SU-DHL-6 (cell line): ENCODE measurements around the gene BUD23.
A peak's percentile ranks its signal among the peaks of the same experiment; 100 is the strongest.

Source experiments
- H2AFZ ChIP-seq: fragments of 200-600 bp; sonication (generic); 2 replicates; pipeline ENCODE4 v1.6.1; 2014; ENCODE audit warnings: low read depth, mild to moderate bottlenecking, moderate library complexity, mixed read lengths, antibody characterized with exemption, low read length; ENCODE audit not compliant: severe bottlenecking
- H3F3A ChIP-seq: fragments of 200-600 bp; shearing (Covaris generic); 2 replicates; pipeline ENCODE4 v1.6.0; 2016; ENCODE audit warnings: antibody characterized with exemption, mild to moderate bottlenecking; ENCODE audit not compliant: insufficient read depth
- H3K27ac ChIP-seq: fragments of 200-600 bp; sonication (generic); 2 replicates; pipeline ENCODE4 v1.5.1; 2016; ENCODE audit warnings: low read depth, mild to moderate bottlenecking, low read length, moderate library complexity, mixed read lengths
- H3K27me3 ChIP-seq: fragments of 200-600 bp; sonication (generic), shearing (Covaris generic); 2 replicates; pipeline ENCODE4 v1.6.0; 2014; ENCODE audit warnings: mild to moderate bottlenecking, low read length
- H3K36me3 ChIP-seq: fragments of 200-600 bp; sonication (generic); 2 replicates; pipeline ENCODE4 v1.6.1; 2014; ENCODE audit warnings: mild to moderate bottlenecking, low read length, mixed read lengths
- H3K4me2 ChIP-seq: fragments of 300-600, 200-600 bp; shearing (Covaris generic), sonication (generic); 2 replicates; pipeline ENCODE4 v1.6.0; 2014; ENCODE audit warnings: low read length, low read depth, mild to moderate bottlenecking; ENCODE audit not compliant: poor library complexity, severe bottlenecking
- H3K4me3 ChIP-seq: fragments of 200-600 bp; sonication (generic); 2 replicates; pipeline ENCODE4 v1.5.1; 2014; ENCODE audit warnings: antibody characterized with exemption, low read length, mild to moderate bottlenecking, mixed read lengths; ENCODE audit not compliant: insufficient read depth, poor library complexity, severe bottlenecking
- H3K79me2 ChIP-seq: fragments of 200-600 bp; sonication (generic); 2 replicates; pipeline ENCODE4 v1.6.1; 2014; ENCODE audit warnings: mild to moderate bottlenecking, low read length, moderate library complexity; ENCODE audit not compliant: insufficient read depth
- H3K9ac ChIP-seq: fragments of 200-600 bp; sonication (generic); 2 replicates; pipeline ENCODE4 v1.7.0; 2014; ENCODE audit warnings: mild to moderate bottlenecking, low read length
- H3K9me2 ChIP-seq: fragments of 200-600 bp; sonication (generic); replicated peaks from 2 replicates; pipeline ENCODE4 v1.6.1; 2014; ENCODE audit warnings: low read length; ENCODE audit not compliant: insufficient read depth
- H3K9me3 ChIP-seq: fragments of 200-600 bp; sonication (generic); 2 replicates; pipeline ENCODE4 v1.6.1; 2014; ENCODE audit warnings: low read length, mixed read lengths; ENCODE audit not compliant: insufficient read depth
- H4K20me1 ChIP-seq: fragments of 200-600 bp; sonication (generic); 2 replicates; pipeline ENCODE4 v1.6.1; 2014; ENCODE audit warnings: low read depth, mild to moderate bottlenecking, antibody characterized with exemption, low read length, moderate library complexity, mixed read lengths
- CTCF ChIP-seq: fragments of 200-600 bp; sonication (generic); IDR thresholded peaks from one replicate; pipeline ENCODE4 v1.5.1; 2017; ENCODE audit warnings: antibody characterized with exemption, mild to moderate bottlenecking, low read length, moderate library complexity; ENCODE audit not compliant: insufficient read depth, poor library complexity, severe bottlenecking
- EZH2phosphoT487 ChIP-seq: fragments of 200-600 bp; sonication (generic), shearing (Covaris generic); conservative IDR thresholded peaks from 2 replicates; pipeline ENCODE4 v1.6.1; 2018; ENCODE audit warnings: mild to moderate bottlenecking, antibody characterized with exemption, low read length, moderate library complexity, mixed read lengths

The BUD23 gene

DNA sequence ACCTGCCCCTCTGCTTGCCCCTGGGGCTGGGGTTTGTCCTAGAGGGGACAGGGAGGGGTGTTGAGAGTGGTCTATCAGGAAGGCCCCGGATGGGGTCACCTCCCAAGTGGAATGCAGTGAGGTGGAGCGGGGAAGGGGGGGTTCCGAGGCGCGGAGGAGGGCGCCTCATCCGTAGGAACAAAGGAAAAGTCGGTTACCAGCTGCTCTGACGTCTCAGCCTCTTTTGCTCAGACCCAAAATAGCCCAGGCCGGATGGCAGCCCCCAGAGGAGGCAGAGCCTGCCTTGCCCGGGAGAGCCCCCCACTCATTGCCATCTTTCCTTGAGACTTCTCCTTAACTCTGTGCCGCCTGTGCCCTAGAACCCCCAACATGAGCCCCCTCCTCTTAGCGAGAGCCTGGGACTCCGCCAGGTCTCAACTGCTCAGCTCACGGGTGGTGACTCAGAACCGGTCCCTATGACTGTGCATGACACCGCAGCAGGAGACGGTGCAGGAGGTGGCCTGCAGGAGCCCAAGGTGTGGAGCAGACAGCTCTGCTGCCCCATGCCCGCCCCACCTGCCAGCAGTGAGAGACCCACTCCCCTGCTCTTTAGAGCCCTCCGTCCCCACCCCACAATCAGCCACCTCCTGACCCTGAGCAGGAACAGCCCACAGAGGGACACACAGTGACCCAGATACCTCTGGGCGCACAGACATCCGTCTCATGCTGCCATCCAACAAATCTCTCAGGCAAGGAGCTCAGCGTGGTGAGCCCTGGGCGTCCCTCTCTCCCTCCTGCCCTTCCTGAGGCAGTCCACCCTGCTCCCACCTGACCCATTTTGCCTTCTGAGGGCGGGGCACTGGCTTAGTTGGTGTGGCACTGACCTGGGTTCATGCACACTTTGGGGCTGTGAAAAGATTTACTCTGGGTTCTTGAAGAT lies 23.0 kb downstream of the BUD23 start:
- Histone ChIP-seq H3K9ac (peak overlapping the region; percentile 13; the same call in 1 of the 2 replicates), H4K20me1 (no peaks in the 10 kb centered on the region), H3K79me2 (no peaks in the 10 kb centered on the region), H3K36me3 (no peaks in the 10 kb centered on the region), H3K9me3 (no peaks in the 10 kb centered on the region), H3F3A (no peaks in the 10 kb centered on the region), H3K4me2 (no peak overlapping the region), H2AFZ (no peak overlapping the region), H3K9me2 (no peaks in the 10 kb centered on the region), H3K4me3 (no peak overlapping the region), H3K27me3 (no peaks in the 10 kb centered on the region), H3K27ac (no peak overlapping the region)
- TF ChIP-seq EZH2phosphoT487 = no peak
- no peak for TF ChIP-seq CTCF

DNA sequence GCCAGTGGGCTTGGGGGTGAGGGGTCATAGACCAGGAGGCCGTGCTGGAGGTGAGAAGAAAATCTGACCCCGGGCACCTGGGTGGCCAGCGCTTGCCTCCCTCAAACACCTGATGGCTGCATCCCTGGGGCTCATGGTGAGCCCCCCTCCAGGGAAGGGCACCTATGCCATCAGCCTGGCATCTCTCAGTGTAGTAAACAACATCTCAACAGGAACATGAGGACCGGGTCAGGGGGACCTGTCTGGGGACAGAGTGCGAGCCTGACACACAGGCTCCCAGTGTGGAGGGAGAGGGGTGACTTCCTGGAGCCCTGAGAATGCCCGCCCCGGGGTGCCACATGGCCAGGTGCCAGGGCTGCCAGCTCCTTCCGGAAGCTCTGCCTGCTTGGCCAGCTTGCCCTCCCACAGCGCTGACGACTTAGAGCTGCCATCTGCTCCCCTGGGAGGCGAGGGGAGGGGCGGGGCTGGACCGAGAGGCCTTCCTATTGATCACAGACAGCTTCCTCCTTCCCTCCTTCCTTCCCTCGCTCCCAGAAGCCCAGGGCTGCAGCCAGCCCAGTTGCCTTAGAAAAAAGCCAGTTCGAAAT lies 23.7 kb downstream of the BUD23 start:
- no peak for TF ChIP-seq CTCF
- no peak for TF ChIP-seq EZH2phosphoT487
- H3K9ac ChIP-seq = peak overlapping the region; percentile 13; the same call in 1 of the 2 replicates
- H3K79me2 ChIP-seq = no peaks in the 10 kb centered on the region
- no peak overlapping the region for H3K4me3 ChIP-seq
- H4K20me1 ChIP-seq = no peaks in the 10 kb centered on the region
- no peak overlapping the region for H3K4me2 ChIP-seq
- H3K27ac ChIP-seq = no peak overlapping the region
- H3K27me3 ChIP-seq = no peaks in the 10 kb centered on the region
- H3K9me2 ChIP-seq = no peaks in the 10 kb centered on the region
- no peaks in the 10 kb centered on the region for H3K36me3 ChIP-seq
- H3K9me3 ChIP-seq = no peaks in the 10 kb centered on the region
- H3F3A ChIP-seq = no peaks in the 10 kb centered on the region
- H2AFZ ChIP-seq = peak overlapping the region; percentile 9

GRCh38 chr7:73708961-73709549 lies 25.7 kb downstream of the BUD23 start:
- Histone ChIP-seq H3F3A (no peaks in the 10 kb centered on the region), H3K4me2 (no peak overlapping the region), H3K4me3 (no peak overlapping the region), H3K27ac (no peak overlapping the region), H2AFZ (no peak overlapping the region), H3K9ac (no peak overlapping the region), H3K9me3 (no peaks in the 10 kb centered on the region), H3K27me3 (no peaks in the 10 kb centered on the region), H4K20me1 (no peaks in the 10 kb centered on the region), H3K79me2 (no peaks in the 10 kb centered on the region), H3K36me3 (no peaks in the 10 kb centered on the region), H3K9me2 (no peaks in the 10 kb centered on the region)
- no peak for TF ChIP-seq CTCF
- TF ChIP-seq EZH2phosphoT487 = no peak
